ENCODE data around the gene PPP1R13L. TPM values are rescaled to one million over a fixed set of nuclear protein-coding genes. Genes with fewer than 3 reads are reported as not detected.
A peak's percentile ranks its signal among the peaks of the same experiment; 100 is the strongest.
"Not testable (repeated sequence)": the region's sequence is repeated elsewhere in the genome, so short reads cannot be mapped to it uniquely, and the experiment has no call there.

PPP1R13L gene
- total RNA-seq, 6 experiments from 2014 or later = 10.2 to 24.7 (median 22.2) TPM

DNA sequence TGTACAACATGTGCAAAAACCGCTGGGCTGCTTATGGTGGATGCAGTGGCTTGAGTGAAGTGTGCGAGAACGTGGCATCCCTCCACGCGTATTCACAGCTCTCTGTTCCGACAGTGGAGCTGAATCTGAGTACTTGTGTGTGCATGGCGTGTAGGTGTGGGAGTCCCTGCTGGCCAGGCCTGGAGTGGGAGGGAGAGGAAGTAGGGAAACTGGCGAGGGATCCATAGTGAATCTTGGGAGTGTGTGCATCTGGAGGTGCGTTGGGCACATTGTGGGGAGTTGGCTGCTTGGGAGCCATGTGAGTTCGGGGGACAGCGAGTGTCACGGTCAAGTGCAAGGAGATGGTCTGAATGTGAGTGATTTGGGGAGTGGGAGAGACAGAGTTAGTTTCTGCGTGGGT lies 62.0 kb downstream of the PPP1R13L start:
- Mint-ChIP-seq H3K4me1 (ENCODE audit: low read depth) (peaks cover 5% of the 10 kb centered on the region; the same call in 1 of the 2 replicates), H3K9me3 (no peaks in the 10 kb centered on the region), H3K27me3 (ENCODE audit: insufficient read depth) (peaks cover 2% of the 10 kb centered on the region), H3K27ac (no peak overlapping the region), H3K36me3 (ENCODE audit: low read depth) (no peaks in the 10 kb centered on the region), H3K4me3 (no peak overlapping the region)
- TF ChIP-seq, protein P1, sequence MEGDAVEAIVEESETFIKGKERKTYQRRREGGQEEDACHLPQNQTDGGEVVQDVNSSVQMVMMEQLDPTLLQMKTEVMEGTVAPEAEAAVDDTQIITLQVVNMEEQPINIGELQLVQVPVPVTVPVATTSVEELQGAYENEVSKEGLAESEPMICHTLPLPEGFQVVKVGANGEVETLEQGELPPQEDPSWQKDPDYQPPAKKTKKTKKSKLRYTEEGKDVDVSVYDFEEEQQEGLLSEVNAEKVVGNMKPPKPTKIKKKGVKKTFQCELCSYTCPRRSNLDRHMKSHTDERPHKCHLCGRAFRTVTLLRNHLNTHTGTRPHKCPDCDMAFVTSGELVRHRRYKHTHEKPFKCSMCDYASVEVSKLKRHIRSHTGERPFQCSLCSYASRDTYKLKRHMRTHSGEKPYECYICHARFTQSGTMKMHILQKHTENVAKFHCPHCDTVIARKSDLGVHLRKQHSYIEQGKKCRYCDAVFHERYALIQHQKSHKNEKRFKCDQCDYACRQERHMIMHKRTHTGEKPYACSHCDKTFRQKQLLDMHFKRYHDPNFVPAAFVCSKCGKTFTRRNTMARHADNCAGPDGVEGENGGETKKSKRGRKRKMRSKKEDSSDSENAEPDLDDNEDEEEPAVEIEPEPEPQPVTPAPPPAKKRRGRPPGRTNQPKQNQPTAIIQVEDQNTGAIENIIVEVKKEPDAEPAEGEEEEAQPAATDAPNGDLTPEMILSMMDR (IDR thresholded peaks at IDR 0.05) = no peak
- no peak for DNase-seq

DNA sequence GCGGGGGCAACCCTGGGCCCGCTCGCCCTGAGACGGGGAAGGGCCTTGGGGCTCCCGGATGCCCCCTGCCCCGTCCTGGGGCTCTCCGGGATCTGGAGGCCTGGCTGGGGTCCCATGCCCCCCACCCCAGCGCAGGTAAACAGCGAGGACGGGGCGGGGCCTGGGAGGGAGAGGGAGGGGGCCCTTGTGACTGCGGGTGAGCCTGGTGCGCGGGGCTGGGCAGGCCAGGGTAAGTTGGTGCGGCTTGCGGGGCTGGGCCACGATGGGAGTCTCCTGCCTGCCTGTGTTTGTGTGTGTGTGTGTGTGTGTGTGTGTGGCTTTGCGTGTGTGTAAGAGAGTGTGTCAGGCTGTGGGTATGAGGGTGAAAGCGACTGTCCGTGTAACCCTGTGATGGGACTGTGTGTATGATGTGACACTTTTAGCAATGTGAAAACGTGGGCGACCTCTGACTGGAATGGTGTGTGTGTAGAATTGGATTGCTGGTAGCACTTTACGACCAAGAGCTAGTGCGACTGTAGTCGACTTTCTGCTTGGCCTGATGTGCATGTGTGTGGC lies 63.9 kb downstream of the PPP1R13L start:
- peak; percentile 6 for DNase-seq
- H3K4me1 Mint-ChIP-seq (ENCODE audit: low read depth) = peaks cover 5% of the 10 kb centered on the region; the same call in 1 of the 2 replicates
- peaks cover 2% of the 10 kb centered on the region for H3K27me3 Mint-ChIP-seq (ENCODE audit: insufficient read depth)
- TF ChIP-seq, protein P1 (IDR thresholded peaks at IDR 0.05) = no peak
- H3K27ac Mint-ChIP-seq = no peak overlapping the region
- no peak overlapping the region for H3K4me3 Mint-ChIP-seq
- H3K36me3 Mint-ChIP-seq (ENCODE audit: low read depth) = no peaks in the 10 kb centered on the region
- H3K9me3 Mint-ChIP-seq = no peaks in the 10 kb centered on the region

DNA sequence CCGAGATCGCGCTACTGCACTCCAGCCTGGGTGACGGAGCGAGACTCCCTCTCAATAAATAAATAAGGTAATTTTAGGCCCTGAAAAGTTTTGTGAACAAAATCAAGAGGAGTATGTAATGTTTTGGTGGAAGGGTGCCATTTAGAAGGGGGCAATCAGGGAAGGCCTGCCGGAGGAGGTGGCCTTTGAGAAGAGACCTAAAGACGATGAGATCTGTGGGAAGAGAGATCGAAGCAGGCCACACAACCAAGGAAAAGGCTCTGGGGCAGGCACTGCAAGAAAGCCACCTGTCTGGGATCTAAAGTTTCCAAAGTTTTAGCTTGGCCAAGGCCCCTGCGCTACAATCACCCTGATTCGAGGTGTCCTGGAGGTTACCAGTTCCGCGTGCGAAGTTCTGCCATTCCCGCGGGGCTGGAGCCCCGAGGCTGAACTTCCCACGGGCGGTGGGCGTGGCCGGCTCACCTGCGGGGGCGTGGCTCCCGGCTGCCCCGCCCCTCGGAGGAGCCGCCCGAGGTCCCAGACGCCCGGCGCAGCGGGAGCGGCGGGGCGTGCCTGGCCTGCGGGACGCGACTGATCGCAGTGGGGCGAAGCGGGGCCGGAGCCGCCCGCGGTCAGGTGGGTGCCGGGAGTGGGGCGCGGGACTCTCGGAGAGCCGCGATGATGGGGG lies 64.5 kb downstream of the PPP1R13L start, which contains the start of gene KLC3:
Gene KLC3 (plus strand): TSS at position 519 of the 667 bp plus-strand sequence. CDS start 4,792 bp downstream, outside the sequence.
- Mint-ChIP-seq H3K4me3 (no peak within 1 kb of the TSS), H3K9me3 (no peaks in the 10 kb centered on the region), H3K4me1 (ENCODE audit: low read depth) (peaks cover 5% of the 10 kb centered on the region; the same call in 1 of the 2 replicates), H3K27me3 (ENCODE audit: insufficient read depth) (peaks cover 2% of the 10 kb centered on the region), H3K27ac (no peak within 1 kb of the TSS), H3K36me3 (ENCODE audit: low read depth) (no peaks in the 10 kb centered on the region)
- TF ChIP-seq, protein P1 (IDR thresholded peaks at IDR 0.05) = no peak
- no peak for DNase-seq

DNA sequence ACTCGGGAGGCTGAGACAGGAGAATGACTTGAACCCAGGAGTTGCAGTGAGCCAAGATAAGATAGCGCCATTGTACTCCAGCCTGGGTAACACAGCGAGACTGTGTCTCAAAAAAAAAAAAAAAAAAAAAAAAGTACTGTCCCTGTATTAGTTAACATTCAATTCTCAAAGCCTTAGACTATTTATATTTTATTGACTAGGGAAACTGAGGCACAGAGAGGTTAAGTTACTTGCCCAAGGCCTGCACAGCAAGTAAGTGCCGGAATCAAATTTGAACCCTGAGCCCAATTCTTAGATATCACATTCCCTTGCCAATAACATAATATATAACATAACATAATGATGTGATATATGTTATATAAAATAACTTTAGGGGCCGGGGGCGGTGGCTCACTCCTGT lies 65.2 kb downstream of the PPP1R13L start:
- Mint-ChIP-seq H3K27ac (no peak overlapping the region), H3K4me3 (no peak overlapping the region), H3K36me3 (ENCODE audit: low read depth) (no peaks in the 10 kb centered on the region), H3K4me1 (ENCODE audit: low read depth) (peaks cover 5% of the 10 kb centered on the region; the same call in 1 of the 2 replicates), H3K27me3 (ENCODE audit: insufficient read depth) (peaks cover 2% of the 10 kb centered on the region; the same call in 1 of the 2 replicates), H3K9me3 (no peaks in the 10 kb centered on the region)
- no peak for DNase-seq
- TF ChIP-seq, protein P1 (IDR thresholded peaks at IDR 0.05) = no peak

DNA sequence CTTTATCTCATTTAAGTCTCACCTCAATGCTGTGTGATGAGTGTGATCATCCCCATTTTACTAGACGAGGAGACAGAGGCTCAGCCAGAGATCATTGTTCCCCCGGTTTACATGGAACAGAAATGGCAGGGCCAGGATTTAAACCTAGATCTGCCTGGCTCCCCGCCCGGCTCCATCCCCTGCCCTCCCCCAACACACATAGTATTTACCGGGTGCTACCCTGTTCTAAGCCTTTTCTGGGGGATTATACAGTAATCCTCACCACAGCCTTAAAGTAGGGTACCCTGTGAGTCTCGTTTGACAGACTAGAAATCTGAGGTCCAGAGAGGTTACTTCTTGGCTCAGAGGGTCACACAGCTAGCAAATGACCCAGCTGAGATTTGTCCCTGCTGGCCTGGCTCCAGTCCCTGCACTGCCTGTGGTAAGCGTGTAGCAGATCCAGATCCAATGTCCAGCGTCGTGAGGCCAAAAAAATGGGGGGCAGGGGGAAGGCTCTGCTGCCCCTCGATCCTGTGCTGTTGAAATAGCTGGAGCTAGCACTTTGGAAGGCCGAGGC lies 68.1 kb downstream of the PPP1R13L start:
- H3K36me3 Mint-ChIP-seq (ENCODE audit: low read depth) = no peaks in the 10 kb centered on the region
- H3K9me3 Mint-ChIP-seq = no peaks in the 10 kb centered on the region
- TF ChIP-seq, protein P1 (IDR thresholded peaks at IDR 0.05) = no peak
- H3K4me1 Mint-ChIP-seq (ENCODE audit: low read depth) = peaks cover 5% of the 10 kb centered on the region; the same call in 1 of the 2 replicates
- no peak overlapping the region for H3K4me3 Mint-ChIP-seq
- DNase-seq = no peak
- no peak overlapping the region for H3K27ac Mint-ChIP-seq
- H3K27me3 Mint-ChIP-seq (ENCODE audit: insufficient read depth) = peaks cover 4% of the 10 kb centered on the region

DNA sequence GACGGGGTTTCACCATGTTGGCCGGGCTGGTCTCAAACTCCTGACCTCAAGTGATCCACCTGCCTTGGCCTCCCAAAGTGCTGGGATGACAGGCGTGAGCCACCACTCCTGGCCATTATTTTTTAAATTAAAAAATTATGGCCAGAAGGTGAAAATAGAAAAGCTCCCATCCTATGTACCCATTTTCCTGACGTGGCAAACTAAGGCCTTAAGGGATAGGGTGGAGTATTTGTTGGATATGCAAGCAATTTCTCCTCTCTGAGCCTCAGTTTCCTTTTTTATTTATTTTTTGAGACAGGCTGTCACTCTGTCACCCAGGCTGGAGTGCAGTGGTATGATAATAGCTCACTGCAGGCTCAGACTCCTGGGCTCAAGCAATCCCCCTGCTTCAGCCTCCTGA lies 70.0 kb downstream of the PPP1R13L start:
- H3K27ac Mint-ChIP-seq; H3K9me3 Mint-ChIP-seq; H3K4me1 Mint-ChIP-seq (ENCODE audit: low read depth); H3K27me3 Mint-ChIP-seq (ENCODE audit: insufficient read depth); H3K4me3 Mint-ChIP-seq; DNase-seq; H3K36me3 Mint-ChIP-seq (ENCODE audit: low read depth): not testable (repeated sequence)

Data from HFFc6 (cell line).